GM21367 (cell line): ENCODE measurements around the gene APMAP.

ENCODE experiments used
- ATAC-seq: cut with Tn5 transposase; IDR thresholded peaks from one replicate; pipeline ENCODE4 v1.9.1; 2021; ENCODE audit not compliant: unreplicated experiment

APMAP gene

DNA sequence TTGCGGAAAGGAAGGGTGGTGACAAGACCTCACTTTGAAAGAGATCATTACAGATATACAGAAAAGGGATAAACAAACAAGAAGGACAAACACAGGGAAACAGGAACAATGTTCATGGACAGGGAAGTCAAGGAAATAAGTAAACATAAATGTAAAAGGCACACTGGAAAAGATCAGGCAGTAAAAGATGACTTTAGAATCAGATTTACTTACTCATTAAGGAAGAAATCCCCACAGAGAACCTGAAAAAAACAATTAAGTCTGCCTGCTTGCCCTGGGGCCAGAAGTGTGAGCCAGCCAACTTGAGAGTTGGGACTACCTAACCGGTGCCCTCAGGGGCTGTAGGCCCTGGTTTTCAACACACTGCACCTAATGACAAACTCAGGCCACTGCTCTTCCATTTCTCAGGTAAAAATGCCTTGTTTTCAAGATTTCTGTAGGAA, 1.7 kb downstream of the APMAP start:
- ATAC-seq, result no peak

- ATAC-seq, result no peak
These were observed 3.4 kb downstream of the APMAP start for GRCh38 chr20:24989162-24989561.

- ATAC-seq, result no peak
These were observed 4.4 kb downstream of the APMAP start for GRCh38 chr20:24987873-24988835.

- ATAC-seq, result no peak
These were observed 5.3 kb downstream of the APMAP start for GRCh38 chr20:24987244-24987643.

GRCh38 chr20:24986436-24987015, 6.0 kb downstream of the APMAP start:
- no peak for ATAC-seq

- ATAC-seq, result no peak
These were observed 6.7 kb downstream of the APMAP start for GRCh38 chr20:24985802-24986201.

DNA sequence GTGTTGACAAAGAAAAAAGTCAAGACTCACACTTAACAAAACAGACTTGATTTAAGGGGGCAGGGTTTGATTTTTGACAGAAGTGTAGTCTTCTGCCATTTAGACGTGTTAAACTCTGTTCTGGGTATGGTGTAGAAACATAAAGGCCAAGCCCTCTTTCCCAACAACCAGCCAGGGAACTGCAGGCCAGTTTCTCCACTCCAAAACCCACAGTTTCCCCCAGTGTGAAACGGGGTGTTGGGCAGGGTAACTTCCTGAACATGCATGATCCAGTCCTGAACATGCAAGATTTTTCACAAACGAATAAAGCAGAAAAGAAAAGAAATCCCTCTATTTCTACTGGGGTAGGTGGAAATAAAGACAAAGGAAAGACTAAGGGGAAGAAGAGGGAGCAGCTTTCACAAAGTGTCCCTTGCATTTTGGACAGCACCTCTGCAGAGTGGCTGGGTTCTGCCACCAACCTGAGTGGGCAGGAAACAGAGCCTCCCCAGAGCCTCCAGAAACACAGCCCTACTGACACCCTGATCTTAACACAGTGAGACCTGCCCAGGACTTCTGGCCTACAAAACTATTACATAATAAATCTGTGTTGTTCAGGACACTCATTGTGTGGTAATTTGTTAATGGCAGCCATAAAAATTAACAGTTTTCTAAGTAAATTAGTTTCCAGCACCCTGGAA, 7.5 kb downstream of the APMAP start:
- ATAC-seq, result no peak

DNA sequence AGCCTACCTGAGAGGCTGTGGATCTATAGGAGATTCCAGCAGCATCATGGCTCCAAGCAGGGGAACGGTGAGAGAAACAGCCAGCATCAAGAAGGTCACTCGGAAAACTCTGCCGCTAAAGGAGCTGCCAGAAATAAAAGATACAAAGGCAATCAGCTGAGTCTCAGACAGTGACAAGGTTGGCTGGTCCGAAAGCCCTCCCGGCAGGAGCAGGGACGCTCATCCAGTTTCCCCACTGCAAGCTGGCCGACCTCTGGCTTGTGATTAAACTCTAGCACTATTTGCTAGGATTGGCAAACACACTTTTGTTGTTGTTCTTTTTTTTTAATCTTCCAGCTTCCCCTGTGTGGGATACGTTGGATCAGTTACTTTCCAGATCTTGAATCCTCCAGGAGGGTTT, 8.7 kb downstream of the APMAP start:
- ATAC-seq, result no peak

DNA sequence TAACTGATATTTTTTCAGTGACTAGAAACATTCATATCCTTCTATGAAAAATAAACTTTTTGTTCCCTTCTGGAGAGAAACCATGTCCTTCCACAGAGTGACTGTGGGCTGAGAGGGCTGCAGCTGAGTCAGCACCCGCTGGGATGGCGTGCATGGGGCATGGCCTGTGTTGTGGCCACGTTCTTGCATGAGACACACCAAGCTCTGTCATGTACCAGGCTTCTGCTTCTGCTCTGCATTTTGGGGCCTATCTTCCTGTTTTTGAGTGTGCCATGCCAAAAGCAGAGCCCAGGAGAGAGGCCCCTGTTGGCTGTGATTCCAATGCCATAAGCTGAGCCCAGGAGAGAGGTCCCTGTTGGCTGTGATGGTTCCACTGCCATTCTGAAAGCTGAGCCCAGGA, 10.8 kb downstream of the APMAP start:
- ATAC-seq, result no peak

- no peak for ATAC-seq
These were observed 11.3 kb downstream of the APMAP start for GRCh38 chr20:24981282-24981681.

GRCh38 chr20:24980291-24981053, 12.1 kb downstream of the APMAP start:
- no peak for ATAC-seq

GRCh38 chr20:24979036-24979960, 13.3 kb downstream of the APMAP start:
- ATAC-seq, result no peak

DNA sequence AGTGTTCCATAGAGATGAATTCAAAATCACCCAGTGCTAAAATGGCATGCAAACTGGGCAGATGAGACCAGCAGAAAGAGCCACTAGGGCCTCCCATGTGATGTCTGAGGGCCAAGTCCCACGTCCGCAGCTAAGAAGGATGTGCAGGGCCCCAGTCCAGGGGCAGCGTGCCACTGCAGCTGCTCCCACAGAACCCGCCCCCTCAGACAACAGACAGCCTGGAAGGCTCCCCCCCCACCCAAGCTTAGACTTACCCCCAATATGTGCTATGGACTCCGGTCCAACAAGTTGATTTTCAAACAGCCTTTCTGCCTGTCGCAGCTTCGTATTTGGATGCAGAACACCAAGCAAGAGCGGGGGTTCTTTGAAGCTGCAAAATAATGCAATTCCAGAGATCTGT, 14.0 kb downstream of the APMAP start:
- no peak for ATAC-seq

- no peak for ATAC-seq
These were observed 14.8 kb downstream of the APMAP start for GRCh38 chr20:24977797-24978196.

- no peak for ATAC-seq
These were observed 15.2 kb downstream of the APMAP start for GRCh38 chr20:24977336-24977735.

GRCh38 chr20:24972341-24972740, 20.2 kb downstream of the APMAP start:
- ATAC-seq, result no peak

DNA sequence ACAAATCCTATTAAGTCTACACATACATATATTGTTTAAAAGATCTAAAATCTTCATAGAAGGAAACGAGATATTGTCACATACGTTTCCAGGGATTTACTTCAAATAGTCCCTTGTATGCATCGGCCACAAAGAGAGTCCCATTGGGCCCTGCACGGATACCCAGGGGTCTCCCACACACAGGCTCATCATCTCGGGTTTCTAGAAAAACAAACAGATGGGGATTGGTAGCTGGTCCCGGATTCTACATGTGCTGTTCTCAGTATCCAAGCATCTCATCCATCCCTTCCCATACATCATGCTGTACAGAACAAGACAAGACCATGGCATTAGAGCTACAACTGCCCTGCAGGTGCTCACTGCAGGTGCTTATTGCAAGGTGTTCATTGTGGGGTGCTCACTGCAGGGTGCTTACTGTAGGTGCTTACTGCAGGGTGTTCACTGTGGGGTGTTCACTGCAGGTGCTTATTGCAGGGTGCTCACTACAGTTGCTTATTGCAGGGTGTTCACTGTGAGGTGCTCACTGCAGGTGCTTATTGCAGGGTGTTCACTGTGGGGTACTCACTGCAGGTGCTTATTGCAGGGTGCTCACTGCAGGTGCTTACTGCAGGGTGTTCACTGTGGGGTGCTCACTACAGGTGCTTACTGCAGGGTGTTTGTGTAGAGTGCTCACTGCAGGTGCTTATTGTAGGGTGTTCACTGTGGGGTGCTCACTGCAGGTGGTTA, 21.0 kb downstream of the APMAP start:
- no peak for ATAC-seq

- ATAC-seq, result no peak
These were observed 21.8 kb downstream of the APMAP start for GRCh38 chr20:24970754-24971153.

DNA sequence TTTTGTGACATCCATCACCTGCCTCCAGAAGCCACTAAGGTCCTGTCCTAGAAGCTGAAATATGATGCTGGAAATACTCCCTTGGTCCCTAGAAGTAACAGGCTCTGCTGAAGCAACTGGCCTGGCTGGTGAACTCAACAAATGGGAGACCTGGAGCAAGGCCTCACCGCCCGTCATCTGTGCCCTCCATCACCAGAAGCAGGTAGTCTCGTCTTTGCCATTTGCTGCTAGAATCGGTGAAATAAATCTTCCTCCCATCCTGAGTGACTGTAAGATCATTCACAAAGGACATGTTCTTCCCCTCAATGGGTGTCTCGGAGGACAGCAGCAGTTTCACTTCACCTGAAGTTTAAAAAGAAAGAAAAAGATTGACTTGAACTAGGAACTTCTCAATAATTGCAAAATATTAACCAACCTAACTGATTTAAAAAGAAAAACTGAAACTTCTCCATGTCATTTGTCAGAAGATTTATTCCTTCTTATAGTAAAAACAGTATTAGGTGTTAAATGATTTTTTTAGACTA, 22.5 kb downstream of the APMAP start:
- no peak for ATAC-seq
